Kidney (tissue), 14 donors: ENCODE data around the gene BAG5. TPM values are rescaled to one million over a fixed set of nuclear protein-coding genes. Genes with fewer than 3 reads are reported as not detected.

Experiments
- DNase-seq, 5 donors: peaks; one replicate each; pipeline ENCODE4 v3.0.0-alpha.2; 2013 to 2020
- FAIRE-seq: peaks from 2 replicates; lab custom pipeline; 2012; peaks lifted over from hg19 to GRCh38; lab: Jason Lieb, UNC
- H3K27ac ChIP-seq, 2 donors: one replicate each; pipeline ENCODE4 v1.7.0; 2013; ENCODE audit warnings: low read depth in 2 of 2, low read length in 2 of 2, inconsistent platforms in 1 of 2
- H3K27me3 ChIP-seq: one replicate; pipeline ENCODE4 v1.7.1; 2013; ENCODE audit warnings: low read length, inconsistent platforms; ENCODE audit not compliant: control insufficient read depth, insufficient read depth
- H3K36me3 ChIP-seq, 3 donors: one replicate each; pipeline versions ENCODE4 v1.7.0 to v1.7.1; 2013; ENCODE audit warnings: low read length in 3 of 3, control low read depth in 1 of 3, inconsistent platforms in 1 of 3; ENCODE audit not compliant: insufficient read depth in 3 of 3, control insufficient read depth in 2 of 3
- H3K4me1 ChIP-seq, 3 donors: one replicate each; pipeline versions ENCODE4 v1.7.0 to v1.7.1; 2013; ENCODE audit warnings: low read length in 3 of 3, inconsistent platforms in 1 of 3, low read depth in 1 of 3; ENCODE audit not compliant: control insufficient read depth in 2 of 3, insufficient read depth in 2 of 3
- H3K4me3 ChIP-seq, 3 donors: one replicate each; pipeline versions ENCODE4 v1.7.0 to v1.8.1; 2013; ENCODE audit warnings: low read length in 3 of 3, control low read depth in 1 of 3, inconsistent platforms in 1 of 3
- H3K9ac ChIP-seq, 3 donors: one replicate each; pipeline versions ENCODE4 v1.7.0 to v1.7.1; 2013; ENCODE audit warnings: low read length in 3 of 3, control low read depth in 1 of 3, inconsistent platforms in 1 of 3
- H3K9me3 ChIP-seq, 3 donors: one replicate each; pipeline versions ENCODE4 v1.7.0 to v1.7.1; 2013; ENCODE audit warnings: low read length in 3 of 3, control low read depth in 1 of 3, inconsistent platforms in 1 of 3; ENCODE audit not compliant: control insufficient read depth in 2 of 3, insufficient read depth in 1 of 3
- CTCF ChIP-seq: IDR thresholded peaks from 3 replicates; pipeline ENCODE4 v1.5.1; 2012; ENCODE audit warnings: mild to moderate bottlenecking, moderate library complexity, borderline replicate concordance; ENCODE audit not compliant: insufficient read depth; ENCODE audit errors: extremely low read depth
- intact Hi-C: fragments of 100-400 bp; cut with DNase I; formaldehyde crosslinking; loops from one replicate; pipeline ENCODE4 v1.11.1; 2022
- polyA plus RNA-seq: library from polyadenylated mRNA; stranded (reverse); fragments of 350-450 nt; fragmentation: Illumina TruSeq; extraction: RNeasy Lipid Tissue Mini Kit (QIAGEN cat#74804); gene quantifications from one replicate; pipeline ENCODE4 v1.2.3, GENCODE V29; 2014; ENCODE audit warnings: low read depth, low replicate concordance; ENCODE audit not compliant: insufficient read depth
- total RNA-seq: library from RNA; stranded (reverse); fragmentation: NEBNext Ultra II Directional; extraction: Animal tissue kit (Norgen Biotek cat#: 25700); gene quantifications from one replicate; pipeline ENCODE4 v1.2.1, GENCODE V29; 2021
- donor health status: control.
- donor health status: control.
- donor health status: control.
- donor health status: control.
- donor health status: control.
- donor health status: DM: yes; HTN: yes; CAD: no.
- donor health status: Normal renal cell carcinoma (clear cell type).

Gene BAG5
- total and polyA plus RNA-seq, 2 donors from 2014 or later = 17.1 to 64.5 TPM

- Histone ChIP-seq H3K4me1 (peaks cover 0 to 15% (median 7%) of the 10 kb centered on the region in 3 donors), H3K9me3 (no peaks in the 10 kb centered on the region), H3K36me3 (no peaks in the 10 kb centered on the region), H3K9ac (no peak overlapping the region), H3K27me3 (no peaks in the 10 kb centered on the region), H3K27ac (no peak overlapping the region), H3K4me3 (no peak overlapping the region)
- TF ChIP-seq CTCF = no peak
- peak in 1 of 5 donors; percentile 68 for DNase-seq
- no peak for FAIRE-seq
- intact Hi-C loops = no loop called here
These were observed 27.8 kb downstream of the BAG5 start for GRCh38 chr14:103534576-103535061.

- H3K27ac ChIP-seq = no peak overlapping the region
- H3K9ac ChIP-seq = no peak overlapping the region
- no peaks in the 10 kb centered on the region for H3K27me3 ChIP-seq
- H3K36me3 ChIP-seq = no peaks in the 10 kb centered on the region
- H3K4me3 ChIP-seq = no peak overlapping the region
- FAIRE-seq (no peak), DNase-seq (no peak)
- H3K9me3 ChIP-seq = no peaks in the 10 kb centered on the region
- no peak for TF ChIP-seq CTCF
- H3K4me1 ChIP-seq = peaks cover 0 to 17% (median 8%) of the 10 kb centered on the region in 3 donors
- intact Hi-C loops = no loop called here
These were observed 28.4 kb downstream of the BAG5 start for GRCh38 chr14:103533999-103534575.

DNA sequence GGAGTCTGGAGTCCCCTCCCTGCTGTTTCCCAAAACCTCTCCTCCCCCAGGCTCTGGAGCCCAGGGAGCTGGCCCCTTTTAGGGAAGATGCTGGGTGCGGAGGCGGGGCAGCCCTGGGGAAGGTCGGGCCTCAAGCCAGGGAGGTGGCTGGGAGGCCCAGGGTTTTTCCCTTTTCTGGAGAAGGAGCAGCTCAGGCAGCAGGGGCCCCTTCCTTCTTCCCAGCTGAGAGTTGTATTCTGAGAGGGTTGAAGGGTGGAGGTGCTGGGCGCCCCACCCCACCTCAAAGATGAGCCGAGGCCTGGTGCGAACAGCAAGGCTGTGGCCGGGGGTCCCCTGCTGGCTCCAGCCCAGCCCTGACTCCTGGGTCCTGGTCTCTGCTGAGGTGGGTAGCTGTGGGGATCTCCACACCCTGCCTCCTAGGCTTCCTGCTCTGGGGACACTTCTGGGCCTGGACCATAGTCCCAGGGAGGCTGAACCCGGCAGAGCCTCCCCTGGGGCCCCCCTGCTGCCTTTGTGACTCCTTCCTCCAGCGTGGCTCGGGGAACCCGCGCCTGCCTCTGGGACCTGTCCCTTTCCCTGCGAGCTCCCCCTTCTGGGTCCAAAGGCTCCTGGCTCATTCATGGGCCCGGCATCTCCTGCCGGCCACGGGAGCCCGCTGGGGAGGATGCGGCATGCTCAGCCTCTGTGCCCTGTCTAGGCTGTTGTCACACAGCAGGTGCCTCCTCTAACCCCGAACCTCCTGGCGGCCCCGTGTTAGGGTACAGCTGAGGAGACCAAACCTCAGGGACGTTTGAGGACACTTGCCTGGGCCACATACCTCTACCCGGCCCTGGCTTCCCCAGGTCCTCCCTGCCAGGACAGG, 29.1 kb downstream of the BAG5 start:
- no peaks in the 10 kb centered on the region for H3K27me3 ChIP-seq
- intact Hi-C loops = no loop called here
- DNase-seq (peak in 1 of 5 donors; percentile 76), FAIRE-seq (no peak)
- no peak overlapping the region for H3K4me3 ChIP-seq
- H3K9ac ChIP-seq = no peak overlapping the region
- no peak overlapping the region for H3K27ac ChIP-seq
- TF ChIP-seq CTCF = no peak
- H3K4me1 ChIP-seq = peaks cover 0 to 13% (median 8%) of the 10 kb centered on the region in 3 donors
- H3K9me3 ChIP-seq = no peaks in the 10 kb centered on the region
- no peaks in the 10 kb centered on the region for H3K36me3 ChIP-seq
